Effector memory CD4-positive, alpha-beta T cell (primary cell): Measurements from ENCODE around the gene KIRREL3.

ENCODE experiments used
- DNase-seq, 3 donors: peaks; one replicate each; pipeline ENCODE4 v3.0.0-alpha.2; 2020
- H3K27ac ChIP-seq: 2 replicates; pipeline ENCODE4 v1.7.0; 2013; ENCODE audit warnings: mild to moderate bottlenecking, low read length, moderate library complexity; ENCODE audit not compliant: insufficient read depth, poor library complexity, severe bottlenecking
- H3K27me3 ChIP-seq: replicated peaks from 2 replicates; pipeline ENCODE4 v1.7.0; 2013; ENCODE audit warnings: mild to moderate bottlenecking, low read length; ENCODE audit not compliant: insufficient read depth, control insufficient read depth, poor library complexity, severe bottlenecking
- H3K36me3 ChIP-seq: 2 replicates; pipeline ENCODE4 v1.7.0; 2013; ENCODE audit warnings: mild to moderate bottlenecking, low read length, moderate library complexity; ENCODE audit not compliant: control insufficient read depth, insufficient read depth
- H3K4me1 ChIP-seq: 2 replicates; pipeline ENCODE4 v1.7.0; 2013; ENCODE audit warnings: low read length, mild to moderate bottlenecking; ENCODE audit not compliant: control insufficient read depth, insufficient read depth, poor library complexity, severe bottlenecking
- H3K4me3 ChIP-seq: 2 replicates; pipeline ENCODE4 v1.7.0; 2013; ENCODE audit warnings: low read length, low read depth, mild to moderate bottlenecking; ENCODE audit not compliant: insufficient read depth, poor library complexity, severe bottlenecking
- H3K9me3 ChIP-seq: 2 replicates; pipeline ENCODE4 v1.7.0; 2013; ENCODE audit warnings: mild to moderate bottlenecking, low read length, moderate library complexity; ENCODE audit not compliant: control insufficient read depth

KIRREL3 gene

GRCh38 chr11:126989942-126990715, 10.4 kb downstream of the KIRREL3 start:
- H3K4me1 ChIP-seq, result no peaks in the 10 kb centered on the region
- H3K4me3 ChIP-seq, result no peak overlapping the region
- no peaks in the 10 kb centered on the region for H3K36me3 ChIP-seq
- peak; percentile 6 to 16 (median 15) for DNase-seq
- H3K27me3 ChIP-seq, result no peaks in the 10 kb centered on the region
- H3K27ac ChIP-seq, result no peak overlapping the region
- no peaks in the 10 kb centered on the region for H3K9me3 ChIP-seq

DNA sequence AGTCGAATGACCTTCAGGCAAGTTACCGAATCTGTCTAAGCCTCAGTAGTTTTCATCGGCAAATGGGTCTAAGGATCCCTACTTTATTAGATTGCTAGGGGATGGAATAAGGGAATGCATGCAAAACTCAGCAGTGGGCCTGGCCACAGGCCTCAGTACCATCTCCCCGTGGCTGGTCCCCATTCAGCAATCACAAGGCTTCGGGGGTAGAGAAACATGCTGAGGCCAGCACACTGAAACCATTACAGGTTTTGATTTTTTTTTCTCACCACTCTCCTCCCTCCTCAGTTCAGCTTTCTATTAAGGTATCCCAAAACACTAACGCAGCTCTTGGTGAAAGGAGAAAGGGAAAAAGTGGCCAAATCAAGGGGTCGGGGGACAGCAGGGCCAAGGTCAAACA, 11.9 kb downstream of the KIRREL3 start:
- no peaks in the 10 kb centered on the region for H3K4me1 ChIP-seq
- no peak overlapping the region for H3K27ac ChIP-seq
- no peak overlapping the region for H3K4me3 ChIP-seq
- no peaks in the 10 kb centered on the region for H3K27me3 ChIP-seq
- no peaks in the 10 kb centered on the region for H3K36me3 ChIP-seq
- no peaks in the 10 kb centered on the region for H3K9me3 ChIP-seq
- no peak for DNase-seq

DNA sequence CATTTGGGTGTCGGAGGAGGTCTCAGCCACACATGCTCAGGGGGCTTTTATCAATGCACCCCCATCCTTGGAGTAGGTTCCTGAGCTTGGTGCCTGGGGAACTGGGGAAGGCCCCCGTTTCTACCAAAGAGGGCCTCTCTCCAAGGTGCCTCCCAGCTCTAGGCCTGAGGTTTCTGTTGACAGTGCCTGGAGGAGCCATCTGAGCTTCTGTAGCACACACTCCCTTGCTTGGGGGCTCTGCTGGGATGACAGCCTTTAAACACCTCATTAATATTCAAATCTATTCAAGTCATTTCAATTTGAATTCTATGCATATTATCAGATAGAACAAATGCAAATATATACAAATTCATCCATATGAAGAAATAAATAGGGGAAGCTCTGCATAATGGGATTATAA, 18.9 kb downstream of the KIRREL3 start:
- no peaks in the 10 kb centered on the region for H3K36me3 ChIP-seq
- H3K27me3 ChIP-seq, result no peaks in the 10 kb centered on the region
- DNase-seq, result no peak
- no peak overlapping the region for H3K27ac ChIP-seq
- H3K4me1 ChIP-seq, result no peaks in the 10 kb centered on the region
- H3K9me3 ChIP-seq, result no peaks in the 10 kb centered on the region
- H3K4me3 ChIP-seq, result no peak overlapping the region

DNA sequence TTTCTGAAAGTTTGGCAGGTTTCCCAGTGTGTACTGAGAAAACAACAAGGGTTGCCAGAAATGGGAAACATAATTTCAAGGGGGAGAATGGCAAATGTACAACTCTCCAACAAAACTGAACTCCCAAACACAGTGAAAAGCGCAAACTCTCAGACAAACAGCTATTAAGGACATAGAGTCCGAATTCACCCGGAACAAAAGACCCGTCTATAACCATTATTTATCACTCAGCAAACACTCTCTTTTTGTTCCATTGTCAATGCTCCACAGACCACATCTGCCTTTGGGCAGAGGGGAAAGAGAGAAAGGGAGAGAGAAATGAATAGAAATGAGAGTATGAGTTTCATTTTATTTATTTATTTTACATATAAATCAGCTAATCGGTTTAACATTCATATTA, 21.7 kb downstream of the KIRREL3 start:
- H3K4me3 ChIP-seq, result no peak overlapping the region
- H3K36me3 ChIP-seq, result no peaks in the 10 kb centered on the region
- no peaks in the 10 kb centered on the region for H3K9me3 ChIP-seq
- no peaks in the 10 kb centered on the region for H3K4me1 ChIP-seq
- no peak overlapping the region for H3K27ac ChIP-seq
- DNase-seq, result no peak
- no peaks in the 10 kb centered on the region for H3K27me3 ChIP-seq

DNA sequence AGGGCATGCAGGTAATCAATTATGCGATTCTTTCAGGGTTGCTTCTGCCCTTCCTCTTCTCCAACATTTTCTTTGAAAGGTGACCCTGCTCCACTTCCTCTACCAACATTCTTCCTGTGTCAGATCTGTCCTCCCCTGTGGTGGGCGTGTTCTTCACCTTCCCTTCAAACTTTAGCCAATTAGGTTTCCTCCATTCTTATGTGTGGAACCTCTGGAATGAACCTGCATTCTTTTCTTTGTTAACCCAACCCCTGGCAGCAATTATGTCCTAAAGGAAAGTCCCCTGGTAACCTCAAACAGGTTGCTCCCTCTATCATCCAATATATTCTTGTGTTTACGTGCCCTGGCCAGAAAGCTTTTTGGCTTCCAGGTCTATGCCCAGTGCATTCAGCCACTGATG, 22.4 kb downstream of the KIRREL3 start:
- Histone ChIP-seq H3K9me3 (no peaks in the 10 kb centered on the region), H3K4me3 (no peak overlapping the region), H3K27ac (no peak overlapping the region), H3K36me3 (no peaks in the 10 kb centered on the region), H3K4me1 (no peaks in the 10 kb centered on the region), H3K27me3 (no peaks in the 10 kb centered on the region)
- no peak for DNase-seq

- H3K9me3 ChIP-seq, result no peaks in the 10 kb centered on the region
- H3K27ac ChIP-seq, result no peak overlapping the region
- H3K4me3 ChIP-seq, result no peak overlapping the region
- no peaks in the 10 kb centered on the region for H3K4me1 ChIP-seq
- H3K36me3 ChIP-seq, result no peaks in the 10 kb centered on the region
- no peaks in the 10 kb centered on the region for H3K27me3 ChIP-seq
- DNase-seq, result no peak
Observed at GRCh38 chr11:126973051-126973450, 27.5 kb downstream of the KIRREL3 start.

GRCh38 chr11:126971305-126971704, 29.3 kb downstream of the KIRREL3 start:
- Histone ChIP-seq H3K4me1 (no peaks in the 10 kb centered on the region), H3K9me3 (no peaks in the 10 kb centered on the region), H3K4me3 (no peak overlapping the region), H3K27ac (no peak overlapping the region), H3K27me3 (no peaks in the 10 kb centered on the region), H3K36me3 (no peaks in the 10 kb centered on the region)
- DNase-seq, result no peak

DNA sequence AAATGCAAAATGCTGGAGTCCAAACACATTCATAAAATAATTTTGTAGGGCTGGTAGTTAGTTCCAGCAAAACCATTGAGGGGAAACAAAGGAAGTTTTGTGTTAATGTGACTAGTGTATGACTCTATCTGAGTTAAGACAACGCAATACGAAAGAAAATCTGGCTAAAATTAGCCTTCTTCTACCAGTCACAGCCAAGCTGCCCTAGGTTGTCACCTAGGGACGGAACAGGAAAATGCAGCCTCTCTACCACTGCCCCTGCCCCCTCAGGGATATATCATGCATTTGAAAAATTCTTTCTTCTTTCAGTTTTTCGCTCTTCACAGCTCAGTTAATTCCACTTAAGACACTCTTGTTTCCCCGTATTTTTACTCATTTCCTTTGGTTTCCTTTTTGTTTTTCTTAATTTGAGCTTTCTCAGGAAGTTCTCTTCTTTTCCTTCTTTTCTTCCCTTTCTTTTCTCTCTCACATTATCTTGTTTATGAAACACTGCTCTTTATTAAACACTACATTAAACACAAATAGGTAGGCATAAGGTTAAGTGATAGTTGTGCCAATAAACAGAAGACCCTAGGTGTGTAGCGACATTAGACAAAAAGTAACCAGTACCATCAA, 30.6 kb downstream of the KIRREL3 start:
- H3K36me3 ChIP-seq, result no peaks in the 10 kb centered on the region
- H3K4me1 ChIP-seq, result no peaks in the 10 kb centered on the region
- H3K27ac ChIP-seq, result no peak overlapping the region
- no peak overlapping the region for H3K4me3 ChIP-seq
- H3K27me3 ChIP-seq, result no peaks in the 10 kb centered on the region
- DNase-seq, result no peak
- no peaks in the 10 kb centered on the region for H3K9me3 ChIP-seq

- no peaks in the 10 kb centered on the region for H3K27me3 ChIP-seq
- H3K27ac ChIP-seq, result no peak overlapping the region
- H3K4me1 ChIP-seq, result no peaks in the 10 kb centered on the region
- no peaks in the 10 kb centered on the region for H3K36me3 ChIP-seq
- no peaks in the 10 kb centered on the region for H3K9me3 ChIP-seq
- no peak for DNase-seq
- no peak overlapping the region for H3K4me3 ChIP-seq
Observed at GRCh38 chr11:126968915-126969314, 31.7 kb downstream of the KIRREL3 start.

DNA sequence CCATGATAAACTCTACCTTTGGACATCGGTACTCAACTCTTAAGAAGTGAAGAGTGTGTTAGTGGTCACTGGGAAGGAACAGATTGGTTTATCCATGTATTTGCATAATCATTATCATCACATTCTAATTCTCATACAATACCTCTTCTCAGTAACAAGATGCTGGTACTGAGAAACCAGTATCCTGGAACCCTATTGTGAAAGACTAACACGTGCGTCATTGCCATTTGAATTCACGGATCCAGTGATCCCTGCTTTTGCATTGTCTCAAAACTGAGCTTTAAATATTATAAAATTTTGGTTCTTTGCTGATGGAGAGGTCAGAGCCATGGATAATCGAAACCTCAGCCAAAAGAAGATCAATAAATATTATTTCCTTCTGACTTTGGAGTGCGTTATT, 35.2 kb downstream of the KIRREL3 start:
- no peaks in the 10 kb centered on the region for H3K27me3 ChIP-seq
- no peak overlapping the region for H3K27ac ChIP-seq
- no peak overlapping the region for H3K4me3 ChIP-seq
- no peaks in the 10 kb centered on the region for H3K4me1 ChIP-seq
- no peaks in the 10 kb centered on the region for H3K36me3 ChIP-seq
- no peaks in the 10 kb centered on the region for H3K9me3 ChIP-seq
- DNase-seq, result no peak
